OCI-LY3 (cell line): ENCODE data around the gene ZDHHC15.
"Not testable (repeated sequence)": the region's sequence is repeated elsewhere in the genome, so short reads cannot be mapped to it uniquely, and the experiment has no call there.

Experiments
- EZH2phosphoT487 ChIP-seq: fragments of 200-600 bp; shearing (Covaris generic); IDR thresholded peaks from 2 replicates; pipeline ENCODE4 v1.6.1; 2018; ENCODE audit warnings: antibody characterized with exemption, mixed run types, low read depth
- TF ChIP-seq, protein P1 (sequence below): fragments of 200-600, 300-600 bp; sonication (generic); IDR thresholded peaks from 2 replicates; pipeline ENCODE4 v1.5.1; 2014; ENCODE audit warnings: antibody characterized with exemption, low read length, low read depth

DNA sequence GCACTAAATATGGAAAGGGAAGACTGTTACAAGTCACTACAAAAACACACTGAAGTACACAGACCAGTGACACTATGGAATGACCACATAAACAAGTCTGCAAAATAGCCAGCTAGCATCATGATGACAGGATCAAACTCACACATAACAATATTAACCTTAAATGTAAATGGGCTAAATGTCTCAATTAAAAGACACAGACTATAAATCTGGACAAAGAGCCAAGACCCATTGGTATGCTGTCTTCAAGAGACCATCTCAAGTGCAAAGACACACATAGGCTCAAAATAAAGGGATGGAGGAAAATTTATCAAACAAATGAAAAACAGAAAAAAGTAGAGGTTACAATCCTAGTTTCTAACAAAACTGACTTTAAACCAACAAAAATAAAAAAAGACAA lies 61.1 kb downstream of the ZDHHC15 start:
- TF ChIP-seq, protein P1, sequence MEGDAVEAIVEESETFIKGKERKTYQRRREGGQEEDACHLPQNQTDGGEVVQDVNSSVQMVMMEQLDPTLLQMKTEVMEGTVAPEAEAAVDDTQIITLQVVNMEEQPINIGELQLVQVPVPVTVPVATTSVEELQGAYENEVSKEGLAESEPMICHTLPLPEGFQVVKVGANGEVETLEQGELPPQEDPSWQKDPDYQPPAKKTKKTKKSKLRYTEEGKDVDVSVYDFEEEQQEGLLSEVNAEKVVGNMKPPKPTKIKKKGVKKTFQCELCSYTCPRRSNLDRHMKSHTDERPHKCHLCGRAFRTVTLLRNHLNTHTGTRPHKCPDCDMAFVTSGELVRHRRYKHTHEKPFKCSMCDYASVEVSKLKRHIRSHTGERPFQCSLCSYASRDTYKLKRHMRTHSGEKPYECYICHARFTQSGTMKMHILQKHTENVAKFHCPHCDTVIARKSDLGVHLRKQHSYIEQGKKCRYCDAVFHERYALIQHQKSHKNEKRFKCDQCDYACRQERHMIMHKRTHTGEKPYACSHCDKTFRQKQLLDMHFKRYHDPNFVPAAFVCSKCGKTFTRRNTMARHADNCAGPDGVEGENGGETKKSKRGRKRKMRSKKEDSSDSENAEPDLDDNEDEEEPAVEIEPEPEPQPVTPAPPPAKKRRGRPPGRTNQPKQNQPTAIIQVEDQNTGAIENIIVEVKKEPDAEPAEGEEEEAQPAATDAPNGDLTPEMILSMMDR, result not testable (repeated sequence)
- TF ChIP-seq EZH2phosphoT487, result not testable (repeated sequence)
